ENCODE measurements around the gene COA8.

The COA8 gene

DNA sequence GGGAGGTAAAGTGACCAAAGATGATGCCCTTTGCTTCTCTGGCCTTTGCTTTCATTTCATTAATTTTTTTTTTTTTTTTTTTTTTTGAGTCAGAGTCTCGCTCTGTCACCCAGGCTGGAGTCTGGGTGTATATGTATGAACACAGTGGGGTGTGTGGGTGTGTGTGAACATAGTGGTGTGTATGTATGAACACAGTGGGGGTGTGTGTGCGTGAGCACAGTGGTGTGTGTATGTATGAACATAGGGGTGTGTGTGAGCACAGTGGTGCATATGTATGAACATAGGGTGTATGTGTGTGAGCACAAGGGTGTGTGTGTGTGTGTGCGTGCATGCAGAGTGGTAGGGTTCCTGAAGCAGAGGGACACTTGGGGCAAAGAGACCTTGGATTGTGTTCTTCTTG is 75.8 kb downstream of the COA8 start:
- TF ChIP-seq, protein P1, sequence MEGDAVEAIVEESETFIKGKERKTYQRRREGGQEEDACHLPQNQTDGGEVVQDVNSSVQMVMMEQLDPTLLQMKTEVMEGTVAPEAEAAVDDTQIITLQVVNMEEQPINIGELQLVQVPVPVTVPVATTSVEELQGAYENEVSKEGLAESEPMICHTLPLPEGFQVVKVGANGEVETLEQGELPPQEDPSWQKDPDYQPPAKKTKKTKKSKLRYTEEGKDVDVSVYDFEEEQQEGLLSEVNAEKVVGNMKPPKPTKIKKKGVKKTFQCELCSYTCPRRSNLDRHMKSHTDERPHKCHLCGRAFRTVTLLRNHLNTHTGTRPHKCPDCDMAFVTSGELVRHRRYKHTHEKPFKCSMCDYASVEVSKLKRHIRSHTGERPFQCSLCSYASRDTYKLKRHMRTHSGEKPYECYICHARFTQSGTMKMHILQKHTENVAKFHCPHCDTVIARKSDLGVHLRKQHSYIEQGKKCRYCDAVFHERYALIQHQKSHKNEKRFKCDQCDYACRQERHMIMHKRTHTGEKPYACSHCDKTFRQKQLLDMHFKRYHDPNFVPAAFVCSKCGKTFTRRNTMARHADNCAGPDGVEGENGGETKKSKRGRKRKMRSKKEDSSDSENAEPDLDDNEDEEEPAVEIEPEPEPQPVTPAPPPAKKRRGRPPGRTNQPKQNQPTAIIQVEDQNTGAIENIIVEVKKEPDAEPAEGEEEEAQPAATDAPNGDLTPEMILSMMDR (IDR thresholded peaks at IDR 0.05; ENCODE audit: insufficient read depth, low read length, poor library complexity, severe bottlenecking), result no peak
- no peak for DNase-seq (ENCODE audit: extremely low read depth, insufficient read length)
- Histone ChIP-seq H3K4me3 (replicated peaks; ENCODE audit: low read depth, low read length) (no peak overlapping the region), H3K27me3 (replicated peaks; ENCODE audit: control insufficient read depth, insufficient read depth, low read length) (no peaks in the 10 kb centered on the region), H3K36me3 (ENCODE audit: control insufficient read depth, insufficient read depth, low read length) (no peaks in the 10 kb centered on the region; the same call in 1 of the 2 replicates)

Measured in GM06990 (cell line).